Measurements from ENCODE around the gene CLDN3. TPM values are rescaled to one million over a fixed set of nuclear protein-coding genes. Genes with fewer than 3 reads are reported as not detected.

The CLDN3 gene
- total and polyA plus RNA-seq, 2 of the 4 experiments (the other 2 are of a cell fraction), result 0.12 to 0.18 TPM

- dilution Hi-C loops (cut with HindIII; ENCODE audit: low sequenced_read_pairs, unreplicated experiment), result no loop called here
- Histone ChIP-seq H3K9me1 (ENCODE audit: insufficient read depth, low read length) (no peaks in the 10 kb centered on the region), H3K18ac (ENCODE audit: low read depth, low read length) (no peak overlapping the region), H3K56ac (ENCODE audit: extremely low read depth, insufficient read depth, low read length) (no peak overlapping the region), H3K14ac (replicated peaks; ENCODE audit: low read depth, low read length) (no peak overlapping the region), H2AK5ac (ENCODE audit: low read depth, low read length) (no peak overlapping the region), H3K79me1 (ENCODE audit: low read depth in 1 of 2, low read length in 2 of 2) (no peaks in the 10 kb centered on the region), H3K9me3 (ENCODE audit: control insufficient read depth, insufficient read depth, low read length) (no peaks in the 10 kb centered on the region), H4K20me1 (ENCODE audit: insufficient read depth, low read length) (no peaks in the 10 kb centered on the region), H3K9ac (ENCODE audit: low read depth, low read length) (no peak overlapping the region), H4K8ac (ENCODE audit: low read depth in 2 of 2, low read length in 2 of 2) (no peak overlapping the region), H3K4ac (ENCODE audit: low read depth, low read length) (no peak overlapping the region), H2AK9ac (replicated peaks; ENCODE audit: low read depth, low read length, poor library complexity) (no peak overlapping the region), H3K4me2 (ENCODE audit: low read depth, low read length) (no peak overlapping the region), H4K5ac (ENCODE audit: low read depth, low read length) (no peak overlapping the region), H2BK120ac (ENCODE audit: low read depth, low read length) (no peak overlapping the region), H3K27ac (ENCODE audit: insufficient read depth, low read length) (no peak overlapping the region), H2BK15ac (ENCODE audit: low read depth, low read length) (no peak overlapping the region), H4K91ac (ENCODE audit: insufficient read depth, low read depth, low read length) (no peak overlapping the region), H2BK20ac (ENCODE audit: low read depth, low read length) (no peak overlapping the region), H3K23ac (ENCODE audit: low read depth, low read length) (no peak overlapping the region), H3K4me3 (ENCODE audit: insufficient read depth, low read depth, low read length) (no peak overlapping the region), H2AFZ (replicated peaks; ENCODE audit: low read length, poor library complexity) (no peak overlapping the region), H3K36me3 (ENCODE audit: control insufficient read depth, insufficient read depth, low read length) (no peaks in the 10 kb centered on the region), H3K4me1 (ENCODE audit: control insufficient read depth, insufficient read depth, low read length) (no peaks in the 10 kb centered on the region), H3K27me3 (ENCODE audit: control insufficient read depth, insufficient read depth, low read length) (no peaks in the 10 kb centered on the region), H2BK5ac (ENCODE audit: low read depth, low read length, poor library complexity, severe bottlenecking) (no peak overlapping the region)
- TF ChIP-seq NFE2L2 (IDR thresholded peaks at IDR 0.05; ENCODE audit: low read depth, low read length), result no peak
- no peak for TF ChIP-seq RFX5 (IDR thresholded peaks at IDR 0.05; ENCODE audit: low read depth, low read length)
- TF ChIP-seq RCOR1 (IDR thresholded peaks at IDR 0.05; ENCODE audit: insufficient replicate concordance, low read length), result no peak
- TF ChIP-seq POLR2A (IDR thresholded peaks at IDR 0.05; ENCODE audit: low read depth, low read length), result no peak
- no TSS peak for BruUV-seq (replicated peaks)
- ChIA-PET CTCF (interaction anchor here (0.8 kb wide), 1 partner anchor 13 kb away, joined by 3 read pairs; no protein-coding TSS in a partner anchor), POLR2A (ENCODE audit: unreplicated experiment) (no interaction called here)
- ATAC-seq (ENCODE audit: low read depth), result no peak
- no CpG with 5 or more reads among the region's 5 CpGs for WGBS, 2 experiments (ENCODE audit: extremely low coverage in 2 of 2, insufficient read length in 1 of 2)
- intact Hi-C loops (cut with micrococcal nuclease), result no loop called here
- no peak for DNase-seq
- in situ Hi-C loops (cut with MboI; ENCODE audit: low sequenced_read_pairs), result no loop called here
Measured at GRCh38 chr7:73728551-73728950, 41.5 kb downstream of the CLDN3 start.
